ENCODE data around the gene GNAI1. TPM values are rescaled to one million over a fixed set of nuclear protein-coding genes. Genes with fewer than 3 reads are reported as not detected.

The GNAI1 gene
- total RNA-seq, 1 donor from 2014 or later: 0.35 TPM

GRCh38 chr7:80208700-80209099 is 74.1 kb downstream of the GNAI1 start:
- no peak for DNase-seq
- Mint-ChIP-seq H3K4me3 (no peak overlapping the region), H3K27ac (no peak overlapping the region), H3K27me3 (no peaks in the 10 kb centered on the region), H3K9me3 (no peaks in the 10 kb centered on the region), H3K4me1 (no peaks in the 10 kb centered on the region), H3K36me3 (ENCODE audit: low read depth) (no peaks in the 10 kb centered on the region)
- ATAC-seq (ENCODE audit: low read depth): no peak
- intact Hi-C loops (cut with micrococcal nuclease): no loop called here
- TF ChIP-seq CTCF (IDR thresholded peaks at IDR 0.05): no peak
- POLR2A ChIA-PET: no interaction called here
- CTCF ChIA-PET: no interaction called here

GRCh38 chr7:80210400-80210799 is 75.8 kb downstream of the GNAI1 start:
- Mint-ChIP-seq H3K9me3 (no peaks in the 10 kb centered on the region), H3K4me3 (no peak overlapping the region), H3K27me3 (no peaks in the 10 kb centered on the region), H3K27ac (no peak overlapping the region), H3K36me3 (ENCODE audit: low read depth) (no peaks in the 10 kb centered on the region), H3K4me1 (no peaks in the 10 kb centered on the region)
- DNase-seq (no peak), ATAC-seq (ENCODE audit: low read depth) (no peak)
- TF ChIP-seq CTCF (IDR thresholded peaks at IDR 0.05): no peak
- ChIA-PET POLR2A (no interaction called here), CTCF (no interaction called here)
- intact Hi-C loops (cut with micrococcal nuclease): no loop called here

DNA sequence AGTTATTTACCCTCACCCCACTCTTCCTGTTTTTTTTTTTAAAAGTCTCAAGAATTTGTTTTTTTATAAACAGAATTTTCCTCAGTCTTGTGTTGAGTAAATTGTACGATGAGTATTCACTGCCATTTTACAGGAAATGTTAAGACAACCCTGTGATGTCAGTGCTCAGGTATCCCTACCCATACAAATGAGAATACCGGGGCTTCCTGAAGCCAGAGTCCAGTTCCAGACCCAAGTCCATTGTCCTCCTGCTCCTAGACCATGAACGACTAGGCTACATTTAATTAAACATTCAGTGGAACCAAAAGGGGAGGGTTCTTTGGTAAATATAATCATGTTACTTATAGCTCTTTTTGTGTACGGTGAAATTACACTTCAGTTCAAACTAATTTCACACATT is 79.2 kb downstream of the GNAI1 start:
- Mint-ChIP-seq H3K36me3 (ENCODE audit: low read depth) (no peaks in the 10 kb centered on the region), H3K9me3 (no peaks in the 10 kb centered on the region), H3K27me3 (no peaks in the 10 kb centered on the region), H3K27ac (no peak overlapping the region), H3K4me3 (no peak overlapping the region), H3K4me1 (no peaks in the 10 kb centered on the region)
- intact Hi-C loops (cut with micrococcal nuclease): no loop called here
- no peak for TF ChIP-seq CTCF (IDR thresholded peaks at IDR 0.05)
- ATAC-seq (ENCODE audit: low read depth) (no peak), DNase-seq (no peak)
- CTCF ChIA-PET: no interaction called here
- POLR2A ChIA-PET: no interaction called here

DNA sequence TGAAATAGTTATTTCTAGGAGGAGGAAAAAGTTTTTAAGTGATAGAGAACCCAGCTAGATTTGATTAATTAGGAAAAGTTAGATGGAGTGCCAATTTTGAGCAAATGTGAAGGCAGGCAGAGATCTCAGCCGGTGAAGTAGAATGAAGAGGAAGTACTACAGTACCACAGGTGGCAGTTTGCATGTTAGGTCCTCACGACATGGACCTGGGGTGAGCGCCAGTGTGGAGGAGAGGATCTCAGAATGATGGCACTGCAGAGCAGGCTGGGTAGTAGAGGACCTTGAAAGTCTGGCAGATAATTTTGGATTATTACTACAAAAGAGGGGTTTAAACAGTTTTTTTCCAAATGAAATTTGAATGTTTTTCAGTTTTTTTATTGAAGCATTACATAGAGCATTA is 81.1 kb downstream of the GNAI1 start:
- CTCF ChIA-PET: no interaction called here
- ATAC-seq (ENCODE audit: low read depth) (no peak), DNase-seq (no peak)
- no peaks in the 10 kb centered on the region for H3K36me3 Mint-ChIP-seq (ENCODE audit: low read depth)
- no peak overlapping the region for H3K4me3 Mint-ChIP-seq
- no peaks in the 10 kb centered on the region for H3K4me1 Mint-ChIP-seq
- H3K27me3 Mint-ChIP-seq: no peaks in the 10 kb centered on the region
- intact Hi-C loops (cut with micrococcal nuclease): no loop called here
- H3K9me3 Mint-ChIP-seq: no peaks in the 10 kb centered on the region
- POLR2A ChIA-PET: no interaction called here
- H3K27ac Mint-ChIP-seq: no peak overlapping the region
- TF ChIP-seq CTCF (IDR thresholded peaks at IDR 0.05): no peak

DNA sequence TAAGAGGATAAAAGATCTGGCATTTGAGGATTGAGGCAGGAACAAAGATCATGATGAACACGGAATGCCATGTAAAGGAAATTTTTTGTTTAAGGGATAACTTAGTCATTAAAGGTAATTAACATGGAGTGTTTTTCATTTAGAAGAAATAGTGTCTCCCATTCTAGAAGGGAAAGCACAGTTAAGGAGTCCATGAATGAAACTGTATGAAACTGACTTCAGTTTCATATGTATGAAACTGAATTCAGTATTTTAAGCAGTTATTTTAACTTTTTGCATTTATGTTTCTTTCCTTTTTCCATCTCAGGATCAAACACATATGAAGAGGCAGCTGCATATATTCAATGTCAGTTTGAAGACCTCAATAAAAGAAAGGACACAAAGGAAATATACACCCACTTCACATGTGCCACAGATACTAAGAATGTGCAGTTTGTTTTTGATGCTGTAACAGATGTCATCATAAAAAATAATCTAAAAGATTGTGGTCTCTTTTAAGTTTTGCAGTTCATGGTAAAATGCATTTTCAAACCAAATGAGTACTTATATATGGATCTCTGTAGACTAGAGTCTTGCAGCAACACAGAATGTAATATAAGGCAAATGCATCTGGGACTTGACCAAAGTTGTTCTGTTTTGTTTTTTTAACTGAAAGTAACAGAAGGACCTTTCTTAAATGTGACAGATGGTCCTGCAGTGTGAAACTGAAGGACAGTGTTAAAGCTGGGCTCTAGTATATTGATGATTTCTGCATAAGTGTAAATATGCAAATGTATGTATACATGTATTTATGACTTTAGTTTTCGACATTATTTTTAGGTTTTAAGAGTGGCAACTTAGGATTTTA is 82.6 kb downstream of the GNAI1 start:
- ATAC-seq (ENCODE audit: low read depth) (no peak), DNase-seq (no peak)
- POLR2A ChIA-PET: no interaction called here
- Mint-ChIP-seq H3K27me3 (no peaks in the 10 kb centered on the region), H3K4me3 (no peak overlapping the region), H3K9me3 (no peaks in the 10 kb centered on the region), H3K36me3 (ENCODE audit: low read depth) (no peaks in the 10 kb centered on the region), H3K4me1 (no peaks in the 10 kb centered on the region), H3K27ac (no peak overlapping the region)
- intact Hi-C loops (cut with micrococcal nuclease): no loop called here
- CTCF ChIA-PET: no interaction called here
- no peak for TF ChIP-seq CTCF (IDR thresholded peaks at IDR 0.05)

All from activated B cell treated with CpG ODN at 0.5 μM for 24 hours (primary cell).